IMR-90 (cell line): Measurements from ENCODE around the gene FAM3D. TPM values are rescaled to one million over a fixed set of nuclear protein-coding genes. Genes with fewer than 3 reads are reported as not detected.

Experiments used
- ATAC-seq: fragments of 200-7000 bp; cut with Tn5 transposase; 2 replicates; pipeline ENCODE4 v1.9.1; 2020; ENCODE audit warnings: low read depth, mild to moderate bottlenecking, moderate library complexity
- BruUV-seq: library from RNA; stranded (reverse); fragments of 400-500 nt; replicated peaks from 2 replicates; lab custom pipeline; 2021; lab: Mats Ljungman, UMichigan
- CTCF ChIA-PET: fragments of 300-600 bp; formaldehyde crosslinking; extraction: SDS; loops from one replicate; lab custom pipeline; 2021; ENCODE audit warnings: antibody characterized with exemption; lab: Yijun Ruan, JAX
- POLR2A ChIA-PET: fragments of 300-600 bp; sonication (Branson Sonifier 250); formaldehyde crosslinking; loops from one replicate; lab custom pipeline; 2022; ENCODE audit warnings: antibody characterized with exemption; ENCODE audit not compliant: unreplicated experiment; lab: Charles Lee
- DNase-seq: peaks from one replicate; pipeline ENCODE4 v3.0.0; 2013
- H2AFZ ChIP-seq: replicated peaks from 2 replicates; pipeline ENCODE3; 2013; ENCODE audit warnings: low read length, mild to moderate bottlenecking; ENCODE audit not compliant: poor library complexity
- H2AK5ac ChIP-seq: 2 replicates; pipeline ENCODE4 v1.6.1; 2013; ENCODE audit warnings: low read depth, low read length, inconsistent platforms
- H2AK9ac ChIP-seq: replicated peaks from 2 replicates; pipeline ENCODE3; 2013; ENCODE audit warnings: mild to moderate bottlenecking, low read depth, low read length, moderate library complexity; ENCODE audit not compliant: poor library complexity
- H2BK120ac ChIP-seq: 2 replicates; pipeline ENCODE4 v1.6.1; 2013; ENCODE audit warnings: low read depth, low read length, inconsistent platforms
- H2BK15ac ChIP-seq: 3 replicates; pipeline ENCODE4 v1.6.1; 2013; ENCODE audit warnings: low read depth, low read length, inconsistent platforms
- H2BK20ac ChIP-seq: 2 replicates; pipeline ENCODE4 v1.6.1; 2013; ENCODE audit warnings: low read depth, mild to moderate bottlenecking, inconsistent platforms, low read length, moderate library complexity
- H2BK5ac ChIP-seq: 2 replicates; pipeline ENCODE4 v1.6.1; 2013; ENCODE audit warnings: mild to moderate bottlenecking, low read depth, low read length, inconsistent platforms; ENCODE audit not compliant: poor library complexity, severe bottlenecking
- H3K14ac ChIP-seq: replicated peaks from 2 replicates; pipeline ENCODE4 v1.6.1; 2013; ENCODE audit warnings: low read depth, low read length, inconsistent platforms
- H3K18ac ChIP-seq: 2 replicates; pipeline ENCODE4 v1.6.1; 2013; ENCODE audit warnings: low read depth, low read length, control low read depth
- H3K23ac ChIP-seq: 2 replicates; pipeline ENCODE4 v1.6.1; 2013; ENCODE audit warnings: low read depth, low read length, inconsistent platforms
- H3K27ac ChIP-seq: 2 replicates; pipeline ENCODE4 v1.5.1; 2013; ENCODE audit warnings: mild to moderate bottlenecking, control low read depth, low read length; ENCODE audit not compliant: insufficient read depth
- H3K27me3 ChIP-seq: 2 replicates; pipeline ENCODE4 v1.6.1; 2013; ENCODE audit warnings: low read length; ENCODE audit not compliant: control insufficient read depth, insufficient read depth
- H3K36me3 ChIP-seq: 2 replicates; pipeline ENCODE4 v1.6.1; 2013; ENCODE audit warnings: low read length, mixed read lengths; ENCODE audit not compliant: control insufficient read depth, insufficient read depth
- H3K4ac ChIP-seq: 2 replicates; pipeline ENCODE4 v1.6.1; 2013; ENCODE audit warnings: low read depth, low read length, inconsistent platforms
- H3K4me1 ChIP-seq: 2 replicates; pipeline ENCODE4 v1.6.1; 2013; ENCODE audit warnings: low read length, mixed read lengths; ENCODE audit not compliant: control insufficient read depth, insufficient read depth
- H3K4me2 ChIP-seq: 2 replicates; pipeline ENCODE4 v1.6.1; 2013; ENCODE audit warnings: low read depth, mild to moderate bottlenecking, control low read depth, low read length, moderate library complexity
- H3K4me3 ChIP-seq: 2 replicates; pipeline ENCODE4 v1.5.1; 2013; ENCODE audit warnings: low read depth, mild to moderate bottlenecking, control low read depth, low read length, moderate library complexity; ENCODE audit not compliant: insufficient read depth
- H3K56ac ChIP-seq: 2 replicates; pipeline ENCODE4 v1.6.1; 2013; ENCODE audit warnings: low read length, inconsistent platforms; ENCODE audit not compliant: insufficient read depth; ENCODE audit errors: extremely low read depth
- H3K79me1 ChIP-seq, 2 experiments: 2 replicates each; pipeline ENCODE4 v1.6.1; 2013; ENCODE audit warnings: low read length in 2 of 2, inconsistent platforms in 1 of 2, low read depth in 1 of 2
- H3K9ac ChIP-seq: 2 replicates; pipeline ENCODE4 v1.6.1; 2013; ENCODE audit warnings: low read depth, low read length, control low read depth
- H3K9me1 ChIP-seq: 2 replicates; pipeline ENCODE4 v1.6.1; 2013; ENCODE audit warnings: low read length, inconsistent platforms; ENCODE audit not compliant: insufficient read depth
- H3K9me3 ChIP-seq: 2 replicates; pipeline ENCODE4 v1.6.1; 2013; ENCODE audit warnings: low read length; ENCODE audit not compliant: control insufficient read depth, insufficient read depth
- H4K20me1 ChIP-seq: 2 replicates; pipeline ENCODE4 v1.6.1; 2013; ENCODE audit warnings: low read length, inconsistent platforms; ENCODE audit not compliant: insufficient read depth
- H4K5ac ChIP-seq: 2 replicates; pipeline ENCODE4 v1.6.1; 2013; ENCODE audit warnings: mild to moderate bottlenecking, low read depth, low read length, control low read depth
- H4K8ac ChIP-seq, 2 experiments: 2 replicates each; pipeline ENCODE4 v1.6.1; 2013; ENCODE audit warnings: low read depth in 2 of 2, low read length in 2 of 2, control low read depth in 1 of 2, inconsistent platforms in 1 of 2
- H4K91ac ChIP-seq: 2 replicates; pipeline ENCODE4 v1.6.1; 2013; ENCODE audit warnings: low read depth, low read length, inconsistent platforms; ENCODE audit not compliant: insufficient read depth
- CEBPB ChIP-seq: IDR thresholded peaks from 2 replicates; pipeline ENCODE4 v1.6.1; 2012; ENCODE audit warnings: low read depth, low read length, improper control_type of control experiment
- ELK1 ChIP-seq: fragments of 150-350 bp; IDR thresholded peaks from 2 replicates; pipeline ENCODE4 v1.6.1; 2016; ENCODE audit warnings: low read depth, mild to moderate bottlenecking, low read length, moderate library complexity, borderline replicate concordance
- MAFK ChIP-seq: IDR thresholded peaks from 2 replicates; pipeline ENCODE4 v1.6.1; 2012; ENCODE audit warnings: low read depth, low read length, improper control_type of control experiment
- MXI1 ChIP-seq: IDR thresholded peaks from 2 replicates; pipeline ENCODE4 v1.6.1; 2012; ENCODE audit warnings: low read depth, mild to moderate bottlenecking, low read length, moderate library complexity, borderline replicate concordance
- POLR2A ChIP-seq: IDR thresholded peaks from 2 replicates; pipeline ENCODE4 v1.6.1; 2012; ENCODE audit warnings: mild to moderate bottlenecking, low read depth, low read length
- RAD21 ChIP-seq: IDR thresholded peaks from 2 replicates; pipeline ENCODE4 v1.6.1; 2012; ENCODE audit warnings: low read length, improper control_type of control experiment
- RCOR1 ChIP-seq: IDR thresholded peaks from 2 replicates; pipeline ENCODE4 v1.6.1; 2012; ENCODE audit warnings: mild to moderate bottlenecking, low read length, improper control_type of control experiment; ENCODE audit not compliant: insufficient replicate concordance
- SMC3 ChIP-seq: fragments of 150-350 bp; IDR thresholded peaks from 2 replicates; pipeline ENCODE4 v1.6.1; 2016; ENCODE audit warnings: low read depth, mild to moderate bottlenecking, antibody characterized with exemption, low read length, moderate library complexity
- WGBS, 2 experiments: methylation state at CpG; one replicate each; pipeline versions ENCODE4 v1.1.5 to v1.1.7; 2013; ENCODE audit warnings: missing lambda C conversion rate in 2 of 2; ENCODE audit not compliant: insufficient read length in 1 of 2; ENCODE audit errors: extremely low coverage in 2 of 2; 5-methylcytosine and 5-hydroxymethylcytosine counted together
- dilution Hi-C: fragments of 300-500 bp; cut with HindIII; formaldehyde crosslinking; loops from one replicate; pipeline ENCODE4 v1.14.3; 2018; ENCODE audit warnings: low sequenced_read_pairs; ENCODE audit not compliant: unreplicated experiment
- in situ Hi-C: fragments of 300-500 bp; cut with MboI; formaldehyde crosslinking; loops from 3 replicates; pipeline ENCODE4 v1.14.3; 2019; ENCODE audit warnings: low sequenced_read_pairs, inconsistent platforms, mixed read lengths
- intact Hi-C: fragments of 100-400 bp; cut with micrococcal nuclease; formaldehyde crosslinking; loops from 2 replicates; pipeline ENCODE4 v1.10.0; 2022
- polyA plus RNA-seq, 3 experiments: library from polyadenylated mRNA; depleted of rRNA; stranded (reverse); fragments of >200 nt; gene quantifications; 2 replicates each; pipeline ENCODE4 v1.2.3, GENCODE V29; 2012; ENCODE audit warnings: low replicate concordance in 1 of 3
- total RNA-seq: library from RNA; depleted of rRNA; stranded (reverse); fragments of >200 nt; gene quantifications from 2 replicates; pipeline ENCODE4 v1.2.3, GENCODE V29; 2012
- TF ChIP-seq, protein P1 (sequence below): conservative IDR thresholded peaks from 2 replicates; pipeline ENCODE4 v1.5.1; 2012; ENCODE audit warnings: mild to moderate bottlenecking, low read depth, low read length, improper control_type of control experiment
- TF ChIP-seq, protein P2 (sequence below): fragments of 150-350 bp; IDR thresholded peaks from 2 replicates; pipeline ENCODE4 v1.6.1; 2017; ENCODE audit warnings: mild to moderate bottlenecking, antibody characterized with exemption, low read length, low read depth

Gene FAM3D
- total and polyA plus RNA-seq, 2 of the 4 experiments (the other 2 are of a cell fraction): not detected

DNA sequence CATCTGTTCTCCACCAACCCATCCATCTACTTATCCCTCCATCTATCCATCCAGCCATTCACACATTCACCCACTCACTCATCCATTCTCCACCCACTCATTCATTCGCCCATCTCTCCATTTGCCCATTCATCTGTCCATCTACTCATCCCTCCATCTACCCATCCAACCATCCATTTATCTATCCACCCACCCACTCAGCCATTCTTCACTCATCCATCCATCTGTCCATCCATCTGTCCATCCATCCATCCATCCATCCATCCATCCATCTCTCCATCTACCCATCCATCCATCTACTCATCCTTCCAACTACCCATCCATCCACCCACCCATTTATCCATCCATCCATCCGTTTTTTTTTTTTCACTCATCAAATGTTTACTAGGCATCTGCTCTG, 13.9 kb downstream of the FAM3D start:
- no peak overlapping the region for H3K18ac ChIP-seq
- H4K8ac ChIP-seq: no peak overlapping the region
- no peak overlapping the region for H3K9ac ChIP-seq
- WGBS, 2 experiments: 60% methylated on average over 1 of the region's 2 CpGs; no CpG with 5 or more reads in 1 of the 2 experiments
- no peak overlapping the region for H3K4me2 ChIP-seq
- in situ Hi-C loops: no loop called here
- CTCF ChIA-PET: no interaction called here
- H2BK5ac ChIP-seq: peak overlapping the region; percentile 33
- TF ChIP-seq ELK1 (no peak), RAD21 (no peak), SMC3 (no peak), MAFK (no peak), CEBPB (no peak), RCOR1 (no peak), POLR2A (no peak), MXI1 (no peak)
- TF ChIP-seq, protein P1, sequence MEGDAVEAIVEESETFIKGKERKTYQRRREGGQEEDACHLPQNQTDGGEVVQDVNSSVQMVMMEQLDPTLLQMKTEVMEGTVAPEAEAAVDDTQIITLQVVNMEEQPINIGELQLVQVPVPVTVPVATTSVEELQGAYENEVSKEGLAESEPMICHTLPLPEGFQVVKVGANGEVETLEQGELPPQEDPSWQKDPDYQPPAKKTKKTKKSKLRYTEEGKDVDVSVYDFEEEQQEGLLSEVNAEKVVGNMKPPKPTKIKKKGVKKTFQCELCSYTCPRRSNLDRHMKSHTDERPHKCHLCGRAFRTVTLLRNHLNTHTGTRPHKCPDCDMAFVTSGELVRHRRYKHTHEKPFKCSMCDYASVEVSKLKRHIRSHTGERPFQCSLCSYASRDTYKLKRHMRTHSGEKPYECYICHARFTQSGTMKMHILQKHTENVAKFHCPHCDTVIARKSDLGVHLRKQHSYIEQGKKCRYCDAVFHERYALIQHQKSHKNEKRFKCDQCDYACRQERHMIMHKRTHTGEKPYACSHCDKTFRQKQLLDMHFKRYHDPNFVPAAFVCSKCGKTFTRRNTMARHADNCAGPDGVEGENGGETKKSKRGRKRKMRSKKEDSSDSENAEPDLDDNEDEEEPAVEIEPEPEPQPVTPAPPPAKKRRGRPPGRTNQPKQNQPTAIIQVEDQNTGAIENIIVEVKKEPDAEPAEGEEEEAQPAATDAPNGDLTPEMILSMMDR: no peak
- TF ChIP-seq, protein P2, sequence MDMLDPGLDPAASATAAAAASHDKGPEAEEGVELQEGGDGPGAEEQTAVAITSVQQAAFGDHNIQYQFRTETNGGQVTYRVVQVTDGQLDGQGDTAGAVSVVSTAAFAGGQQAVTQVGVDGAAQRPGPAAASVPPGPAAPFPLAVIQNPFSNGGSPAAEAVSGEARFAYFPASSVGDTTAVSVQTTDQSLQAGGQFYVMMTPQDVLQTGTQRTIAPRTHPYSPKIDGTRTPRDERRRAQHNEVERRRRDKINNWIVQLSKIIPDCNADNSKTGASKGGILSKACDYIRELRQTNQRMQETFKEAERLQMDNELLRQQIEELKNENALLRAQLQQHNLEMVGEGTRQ: no peak
- intact Hi-C loops: no loop called here
- H3K9me3 ChIP-seq: peaks cover 5% of the 10 kb centered on the region
- no peaks in the 10 kb centered on the region; the same call in 1 of the 2 replicates for H3K9me1 ChIP-seq
- H2BK20ac ChIP-seq: no peak overlapping the region
- H4K20me1 ChIP-seq: no peaks in the 10 kb centered on the region
- no peak overlapping the region for H3K23ac ChIP-seq
- H3K27ac ChIP-seq: no peak overlapping the region
- H2AK5ac ChIP-seq: no peak overlapping the region
- no peak overlapping the region for H3K4ac ChIP-seq
- H3K4me1 ChIP-seq: no peaks in the 10 kb centered on the region
- no peaks in the 10 kb centered on the region for H3K36me3 ChIP-seq
- no peak overlapping the region for H2BK120ac ChIP-seq
- POLR2A ChIA-PET: no interaction called here
- H4K5ac ChIP-seq: no peak overlapping the region
- H2AK9ac ChIP-seq: no peak overlapping the region
- no peak overlapping the region for H4K91ac ChIP-seq
- no peak overlapping the region for H3K4me3 ChIP-seq
- H3K27me3 ChIP-seq: peaks cover 30% of the 10 kb centered on the region
- ATAC-seq (no peak), DNase-seq (no peak)
- H3K56ac ChIP-seq: no peak overlapping the region
- H3K14ac ChIP-seq: no peak overlapping the region
- H2AFZ ChIP-seq: no peak overlapping the region
- dilution Hi-C loops: no loop called here
- H3K79me1 ChIP-seq: no peaks in the 10 kb centered on the region
- BruUV-seq: no TSS peak
- no peak overlapping the region for H2BK15ac ChIP-seq
